GM18519 (cell line): ENCODE results near the gene SPECC1L.

ENCODE experiments used
- ATAC-seq: cut with Tn5 transposase; IDR thresholded peaks from one replicate; pipeline ENCODE4 v1.9.1; 2021; ENCODE audit warnings: mild to moderate bottlenecking, moderate library complexity; ENCODE audit not compliant: unreplicated experiment, low FRiP score

The SPECC1L gene

DNA sequence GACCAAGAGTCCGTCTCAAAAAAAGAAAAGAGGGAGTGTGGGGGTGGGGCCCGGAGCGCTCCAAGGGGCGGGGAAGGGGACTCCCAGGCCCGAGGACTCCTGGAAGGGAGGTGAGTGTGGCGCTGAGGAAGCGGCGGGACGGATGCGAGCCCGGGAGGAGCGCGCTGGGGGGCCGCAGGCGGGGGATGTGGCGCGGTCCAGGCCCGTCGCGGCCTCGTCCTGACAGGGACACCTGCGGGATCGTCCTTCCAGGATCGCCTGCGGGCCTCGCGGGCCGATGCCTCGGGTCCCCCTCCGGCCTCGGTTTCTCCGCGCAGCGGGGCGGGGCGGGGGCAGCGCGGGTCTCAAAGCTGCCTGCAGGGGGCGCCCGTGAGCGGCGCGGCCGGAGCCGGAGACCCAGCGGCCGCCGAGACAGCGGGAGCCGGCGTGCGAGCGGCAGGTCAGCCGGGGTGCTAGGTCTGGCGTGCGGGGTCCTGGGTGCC lies 152.9 kb downstream of the SPECC1L start:
- no peak for ATAC-seq

DNA sequence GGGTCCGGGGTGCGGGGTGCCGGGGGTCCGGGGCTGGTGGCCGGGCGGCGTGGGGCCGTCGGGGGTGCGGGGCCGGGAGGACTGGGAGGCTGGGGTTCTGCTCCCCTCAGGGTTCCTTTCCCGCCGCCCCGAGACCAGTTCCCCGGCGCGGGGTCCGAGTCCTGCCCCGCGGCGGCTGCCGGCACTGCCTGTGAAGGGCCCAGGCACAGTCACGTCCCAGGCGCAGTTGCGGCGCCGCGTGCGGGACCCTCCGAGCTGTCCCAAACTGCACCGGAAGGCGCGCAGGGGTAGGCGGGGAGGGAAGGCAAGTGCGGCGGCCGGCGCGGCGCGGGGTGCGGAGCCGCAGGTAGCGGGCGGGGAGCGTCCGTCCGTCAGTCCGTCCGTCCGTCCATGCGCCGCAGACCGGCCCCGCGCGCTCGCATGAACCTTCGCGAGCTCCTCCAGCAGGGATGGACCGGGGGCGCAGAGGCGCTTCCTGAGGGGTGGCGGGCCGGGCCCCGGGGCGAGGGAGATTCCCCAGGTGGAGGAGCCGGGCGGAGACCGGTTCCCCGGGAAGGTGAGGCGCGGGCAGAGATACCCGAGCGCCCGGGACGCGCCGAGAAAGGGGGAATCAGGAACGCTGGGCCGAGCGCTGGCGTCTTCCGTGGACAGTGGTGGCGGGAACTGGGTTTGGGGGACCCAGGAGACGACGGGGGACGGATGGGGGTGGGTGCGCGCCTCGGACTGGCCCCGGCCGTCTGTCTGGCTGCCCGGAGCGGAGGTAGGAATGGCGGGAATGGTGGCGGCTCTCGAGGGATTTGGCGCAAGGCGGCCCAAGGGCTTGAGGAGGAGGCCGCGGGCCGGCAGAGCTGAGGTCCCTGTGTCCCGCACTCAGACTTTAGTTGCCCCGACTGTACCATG lies 153.6 kb downstream of the SPECC1L start:
- no peak for ATAC-seq

DNA sequence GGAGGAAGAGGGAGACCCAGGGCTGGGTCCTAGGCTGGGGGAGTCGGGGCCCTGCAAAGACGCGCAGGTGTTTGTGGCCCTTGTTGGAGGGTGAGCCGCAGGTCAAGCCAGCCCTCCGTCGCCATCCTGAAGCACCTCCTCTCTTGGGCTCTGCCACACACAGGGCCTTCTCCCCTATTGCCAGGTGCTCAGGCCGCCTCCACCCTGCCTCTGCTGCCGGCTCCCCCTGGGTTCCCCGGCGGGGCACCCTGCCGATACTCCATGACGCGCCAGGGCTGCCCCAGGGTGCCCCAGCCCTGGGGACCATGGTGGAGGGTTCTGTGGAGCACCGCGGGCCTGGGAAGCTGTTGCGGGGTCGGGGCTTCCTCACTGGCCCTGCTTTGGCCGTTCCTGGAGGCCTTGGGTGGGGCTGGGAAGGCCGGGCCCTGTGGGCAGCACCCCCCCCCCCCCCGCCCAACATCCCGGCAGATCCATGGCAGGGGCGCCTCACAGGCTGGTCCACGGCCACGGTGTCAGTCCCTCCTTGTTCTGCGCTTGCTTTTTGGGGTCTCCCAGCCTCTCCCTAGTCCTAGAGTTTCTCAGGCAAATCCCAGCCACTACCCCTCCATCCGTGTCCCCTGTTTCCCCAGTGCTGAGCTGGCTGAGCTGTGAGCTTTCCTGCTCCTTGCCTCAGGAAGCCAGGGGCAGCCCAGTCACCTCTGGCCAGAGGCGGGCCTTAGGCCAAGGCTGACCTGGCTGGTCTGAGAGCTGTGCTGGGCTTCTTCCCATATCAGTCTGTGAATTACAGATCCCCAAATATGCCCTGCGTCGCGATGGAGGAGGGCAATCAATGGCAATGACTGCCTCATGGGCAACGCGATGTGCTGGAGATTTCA lies 154.5 kb downstream of the SPECC1L start:
- ATAC-seq = no peak

DNA sequence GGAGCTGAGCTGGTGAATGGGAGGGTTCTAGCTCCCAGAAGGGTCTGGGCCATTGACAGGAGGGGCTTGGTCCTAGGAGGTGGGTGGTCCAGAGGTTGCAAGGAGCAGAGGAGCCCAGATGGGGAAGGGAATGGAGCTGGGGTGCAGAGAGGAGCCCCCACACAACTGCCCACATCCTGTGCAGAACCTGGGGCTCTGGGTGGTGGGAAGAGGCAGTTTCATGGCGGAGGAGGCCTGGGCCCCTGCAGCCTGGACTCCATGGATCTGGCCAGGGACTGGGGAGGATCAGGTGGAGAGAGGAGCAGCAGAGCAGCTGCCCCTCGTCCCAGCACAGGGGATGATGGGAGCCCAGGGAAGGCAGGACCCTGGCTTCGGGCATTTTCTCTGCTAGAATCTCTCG lies 155.8 kb downstream of the SPECC1L start:
- no peak for ATAC-seq

DNA sequence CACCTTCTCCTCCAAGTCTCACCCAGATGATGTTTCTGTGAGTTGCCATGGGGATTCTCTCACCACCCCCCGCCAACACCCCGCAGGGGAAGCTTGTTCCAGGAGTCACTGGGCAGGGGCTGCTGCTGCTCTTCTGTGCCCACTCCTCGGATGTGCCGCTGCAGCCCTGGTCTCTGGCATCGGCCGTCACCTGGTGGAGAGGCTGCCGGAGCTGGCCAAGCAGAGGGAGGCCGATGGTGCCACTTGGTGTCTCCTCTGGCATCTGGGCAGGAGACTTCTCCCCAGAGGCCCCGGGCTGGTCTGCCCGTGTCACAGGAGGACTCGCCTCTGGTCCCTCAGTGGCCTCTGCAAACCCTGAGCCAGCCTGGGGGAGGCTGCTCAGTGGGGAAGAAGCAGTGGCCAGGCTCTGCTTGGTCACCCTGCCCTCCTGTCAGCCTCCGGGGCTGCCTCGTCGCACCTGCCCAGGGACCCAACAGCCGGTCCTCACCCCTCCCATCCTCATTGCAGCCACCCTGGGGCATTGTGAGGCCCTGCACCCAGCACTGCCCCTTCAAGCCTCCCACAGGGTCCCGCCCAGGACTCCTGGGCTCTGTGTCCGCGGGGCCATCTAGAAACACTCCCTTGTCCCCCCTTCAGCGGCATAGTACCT lies 156.3 kb downstream of the SPECC1L start:
- ATAC-seq = no peak

DNA sequence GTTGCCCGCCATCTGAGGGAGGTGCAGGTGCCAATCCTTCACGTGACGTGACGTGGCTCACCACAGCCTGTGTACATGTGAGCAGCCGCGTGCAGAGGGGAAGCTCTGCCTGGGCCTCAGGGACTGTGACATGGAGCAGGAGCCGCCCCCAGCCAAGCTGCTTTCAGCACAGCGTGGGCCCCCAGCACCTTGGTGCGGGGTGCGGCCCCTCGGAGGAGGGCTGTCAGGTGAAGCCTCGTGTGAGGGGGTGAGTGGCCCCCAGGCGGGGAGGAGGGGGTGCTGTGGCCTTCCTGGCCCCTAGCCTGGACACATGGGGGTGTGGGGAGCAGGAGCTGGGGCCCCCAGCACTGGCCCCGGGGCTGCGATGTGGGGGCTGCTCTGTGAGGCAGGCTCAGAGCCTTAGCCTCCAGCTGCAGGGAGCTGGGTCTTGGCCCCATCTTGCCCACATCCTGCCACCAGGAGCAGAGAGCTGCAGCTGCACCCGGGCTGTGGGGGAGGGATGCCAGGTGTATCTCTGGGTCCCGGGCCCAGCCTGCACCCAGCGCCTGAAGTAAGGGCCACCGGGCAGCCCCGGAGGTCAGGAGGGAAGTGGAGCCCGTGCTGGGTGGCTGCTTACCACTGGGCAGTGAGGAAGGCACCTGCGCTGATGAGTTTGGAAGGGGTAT lies 157.0 kb downstream of the SPECC1L start, which contains the start of gene ADORA2A:
ADORA2A (plus strand) TSS at position 100 of the 665 bp plus-strand sequence. CDS start 5,806 bp downstream, outside the sequence.
- no peak for ATAC-seq

DNA sequence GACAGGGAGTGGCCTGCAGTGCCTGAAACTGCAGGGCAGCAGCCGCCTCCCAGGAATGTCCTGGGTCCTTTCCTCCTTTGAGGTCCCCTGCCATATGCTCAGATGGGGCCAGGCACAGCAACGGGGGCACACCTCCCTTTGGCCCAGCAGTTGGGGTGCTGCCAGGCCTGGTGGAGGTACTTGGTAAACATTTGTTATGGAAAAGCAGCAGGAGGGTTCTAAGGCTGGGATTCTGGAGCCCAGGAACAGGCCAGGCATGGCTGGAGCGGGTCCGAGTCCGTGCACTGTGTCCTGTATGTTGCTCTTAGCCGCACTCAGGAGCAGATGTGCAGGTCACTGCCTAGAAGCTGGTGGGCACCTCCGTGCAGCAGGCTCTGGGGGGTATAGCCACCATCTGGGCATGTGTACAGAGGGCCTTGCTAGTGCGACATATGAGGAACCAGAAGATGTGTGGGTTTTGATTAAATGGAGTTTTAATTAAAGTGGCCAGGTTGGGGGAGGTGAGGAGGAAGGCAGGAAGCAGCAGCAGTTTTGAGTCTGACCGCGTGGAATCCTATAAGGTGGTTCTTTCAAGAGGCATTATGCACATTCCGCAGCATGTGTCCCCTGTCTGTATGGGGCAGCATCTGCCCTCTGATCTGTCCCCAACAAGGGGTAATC lies 158.2 kb downstream of the SPECC1L start:
- ATAC-seq = no peak

DNA sequence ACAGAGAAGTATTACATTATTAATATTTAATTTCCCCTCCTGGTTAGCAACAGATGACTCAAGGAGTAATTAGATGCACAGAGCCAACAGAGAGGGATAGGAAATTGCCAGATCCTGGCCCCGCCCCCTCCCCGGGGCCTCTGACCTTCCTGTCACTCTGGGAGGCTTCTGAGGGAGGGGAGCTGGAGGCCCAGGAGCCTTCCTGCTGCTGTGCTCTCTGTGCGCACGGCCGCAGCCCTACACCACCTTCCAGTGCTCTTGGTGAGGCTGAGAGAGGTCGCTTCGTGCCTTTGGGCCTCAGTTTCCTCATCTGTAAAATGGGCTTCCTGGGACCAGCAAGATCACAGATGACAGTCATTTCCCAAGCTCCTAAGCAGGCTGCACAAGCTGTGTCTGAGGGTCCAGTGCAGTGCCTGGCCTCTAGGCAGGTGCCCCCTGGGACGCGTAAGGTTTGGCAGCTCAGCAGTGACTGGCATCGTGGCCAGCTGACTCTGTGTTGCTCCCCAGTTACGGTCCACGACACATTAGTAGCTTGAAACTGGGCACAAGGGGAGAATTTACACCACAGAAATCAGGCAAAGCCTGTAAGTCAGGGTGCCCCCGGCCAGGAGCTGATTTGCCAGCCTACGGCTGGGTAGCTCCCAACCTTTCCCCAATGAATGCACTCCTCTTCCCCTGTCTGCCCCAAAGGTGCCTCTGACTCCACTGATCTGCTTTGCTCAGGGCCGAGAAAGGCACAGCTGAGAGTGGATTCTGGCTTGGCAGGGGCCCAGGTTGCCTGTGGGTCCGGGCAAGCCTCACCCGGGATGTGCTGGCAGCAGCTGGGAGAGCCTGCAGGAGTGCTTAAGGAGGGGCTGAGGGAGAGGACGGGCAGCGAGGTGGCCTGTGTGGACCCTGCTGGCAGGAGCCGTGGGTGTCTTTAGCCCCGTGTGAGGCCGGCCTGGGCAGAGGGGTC lies 159.1 kb downstream of the SPECC1L start:
- ATAC-seq = no peak

DNA sequence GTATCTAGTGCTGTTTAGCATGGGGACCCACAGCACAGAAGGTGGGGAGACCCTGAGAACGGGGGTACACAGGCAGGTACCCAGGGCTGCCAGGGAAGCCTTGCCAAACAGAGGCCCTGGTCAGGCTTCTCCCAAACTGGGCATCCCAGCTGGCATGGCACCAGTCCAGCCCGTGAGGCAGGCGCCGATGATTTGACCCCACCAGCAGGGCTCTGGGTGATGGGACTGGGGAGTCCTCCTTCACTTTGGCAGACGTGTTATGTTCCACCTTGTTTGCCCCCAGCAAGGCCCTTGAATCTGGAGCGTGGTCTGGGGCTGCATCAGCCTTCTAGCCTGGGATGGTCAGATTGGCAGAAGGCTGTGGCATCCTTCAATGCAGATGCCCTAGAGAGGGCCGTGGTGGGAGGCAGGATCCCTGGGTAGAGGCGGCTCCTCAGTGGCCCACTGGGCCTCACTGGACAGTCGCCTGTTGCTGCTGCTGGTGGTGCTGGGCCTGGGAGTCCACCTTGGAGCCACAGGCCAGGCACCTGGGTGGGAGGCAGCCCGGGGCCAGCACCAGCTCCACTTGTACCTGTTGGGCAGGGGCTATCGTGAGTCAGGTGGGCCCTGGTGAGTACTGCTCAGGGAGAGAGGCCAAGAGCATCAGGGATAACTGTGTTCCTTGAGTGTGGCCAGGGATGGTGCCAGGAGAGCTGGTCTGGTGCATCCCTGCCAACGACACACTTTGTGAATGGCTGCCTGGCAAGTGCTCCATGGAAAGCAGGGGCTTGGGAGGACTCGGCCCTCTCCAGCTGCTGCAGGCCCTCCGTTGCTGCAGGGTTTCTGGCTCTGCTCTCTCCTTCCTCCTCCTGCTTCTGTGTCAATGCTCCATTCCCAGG lies 160.0 kb downstream of the SPECC1L start:
- no peak for ATAC-seq

DNA sequence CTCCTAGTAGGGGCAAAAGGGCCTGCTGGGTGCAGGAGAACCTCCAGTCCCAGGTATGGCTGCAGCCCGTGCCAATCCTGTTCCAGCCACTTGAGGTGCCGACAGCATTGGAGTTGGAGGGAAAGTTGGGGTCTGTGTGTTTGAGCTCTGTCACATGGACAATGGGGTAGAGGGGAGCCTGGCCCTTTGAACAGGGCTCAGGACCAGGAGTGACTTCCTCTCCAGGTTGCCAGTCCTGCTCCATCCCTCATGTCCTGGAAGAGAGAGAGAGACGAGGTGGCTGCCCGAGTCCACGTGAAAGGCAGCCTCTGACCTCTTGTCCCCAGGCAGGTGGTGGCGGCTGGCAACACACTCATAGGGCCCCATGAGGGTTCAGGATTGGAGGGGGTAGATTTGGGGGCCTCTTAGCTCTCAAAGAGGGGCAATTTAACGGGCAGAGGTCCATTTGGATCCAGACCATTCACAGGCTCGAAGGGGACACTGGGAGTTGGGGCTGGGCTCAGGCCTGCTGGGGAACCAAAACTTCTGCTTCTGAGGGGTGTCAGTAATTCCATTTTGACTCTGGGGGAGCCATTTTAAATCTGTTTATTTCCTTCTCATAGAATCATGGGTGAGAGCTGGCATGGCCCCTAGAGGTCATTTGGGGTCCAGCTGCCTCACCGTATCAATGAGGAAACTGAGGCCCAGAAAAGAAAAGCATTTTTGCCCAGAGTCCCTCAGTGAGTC lies 160.8 kb downstream of the SPECC1L start:
- no peak for ATAC-seq

DNA sequence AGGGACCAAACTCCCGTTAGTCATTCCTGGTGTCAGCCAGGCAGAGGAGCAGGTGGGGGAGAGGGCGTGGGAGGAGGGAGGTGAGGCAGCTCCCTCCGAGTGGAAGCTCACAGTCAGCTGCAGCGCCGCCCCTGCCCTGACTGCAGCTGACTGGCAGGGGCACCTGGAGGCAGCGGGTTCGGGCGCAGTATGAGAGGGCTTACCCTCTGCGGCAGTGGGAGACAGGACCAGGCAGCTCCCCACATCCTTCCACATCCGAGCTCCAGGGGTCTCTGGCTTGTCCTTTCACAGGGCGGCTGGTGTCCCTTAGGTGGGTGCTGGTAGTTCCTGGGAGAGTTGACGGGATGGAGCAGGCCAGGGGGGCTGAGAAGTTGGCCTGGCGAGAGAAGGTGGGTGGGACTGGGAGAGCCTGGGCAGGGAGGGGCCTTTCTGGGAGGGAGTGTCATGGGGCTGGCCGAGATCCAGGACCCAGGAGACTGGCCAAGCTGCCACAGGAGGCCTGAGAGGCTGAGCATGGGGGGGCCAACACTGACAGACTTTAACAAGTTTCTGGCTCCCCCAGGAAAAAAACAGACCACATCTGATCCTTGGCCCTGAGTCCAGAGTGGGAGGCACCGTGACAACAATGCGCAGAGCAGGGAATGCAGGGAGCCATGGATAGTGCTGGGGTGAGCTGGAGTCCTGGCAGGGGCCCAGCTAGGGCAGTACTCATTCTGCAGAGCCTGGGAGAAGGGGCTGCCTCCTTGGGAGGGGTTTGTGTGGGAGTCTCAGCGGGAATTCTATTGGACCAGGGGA lies 161.6 kb downstream of the SPECC1L start:
- ATAC-seq = no peak

DNA sequence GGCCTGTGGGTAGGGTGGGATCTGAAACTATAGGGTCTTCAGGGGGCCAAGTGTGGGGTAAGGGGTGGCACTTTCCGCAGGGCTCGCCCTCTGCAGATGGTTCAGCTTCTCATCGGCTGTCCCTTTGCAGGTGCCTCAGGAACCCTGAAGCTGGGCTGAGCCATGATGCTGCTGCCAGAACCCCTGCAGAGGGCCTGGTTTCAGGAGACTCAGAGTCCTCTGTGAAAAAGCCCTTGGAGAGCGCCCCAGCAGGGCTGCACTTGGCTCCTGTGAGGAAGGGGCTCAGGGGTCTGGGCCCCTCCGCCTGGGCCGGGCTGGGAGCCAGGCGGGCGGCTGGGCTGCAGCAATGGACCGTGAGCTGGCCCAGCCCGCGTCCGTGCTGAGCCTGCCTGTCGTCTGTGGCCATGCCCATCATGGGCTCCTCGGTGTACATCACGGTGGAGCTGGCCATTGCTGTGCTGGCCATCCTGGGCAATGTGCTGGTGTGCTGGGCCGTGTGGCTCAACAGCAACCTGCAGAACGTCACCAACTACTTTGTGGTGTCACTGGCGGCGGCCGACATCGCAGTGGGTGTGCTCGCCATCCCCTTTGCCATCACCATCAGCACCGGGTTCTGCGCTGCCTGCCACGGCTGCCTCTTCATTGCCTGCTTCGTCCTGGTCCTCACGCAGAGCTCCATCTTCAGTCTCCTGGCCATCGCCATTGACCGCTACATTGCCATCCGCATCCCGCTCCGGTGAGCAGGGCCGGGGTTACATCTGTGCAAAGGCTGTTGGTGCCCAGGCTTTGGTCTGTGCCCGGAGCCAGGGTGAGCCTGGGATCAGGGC lies 162.6 kb downstream of the SPECC1L start:
- ATAC-seq = no peak

DNA sequence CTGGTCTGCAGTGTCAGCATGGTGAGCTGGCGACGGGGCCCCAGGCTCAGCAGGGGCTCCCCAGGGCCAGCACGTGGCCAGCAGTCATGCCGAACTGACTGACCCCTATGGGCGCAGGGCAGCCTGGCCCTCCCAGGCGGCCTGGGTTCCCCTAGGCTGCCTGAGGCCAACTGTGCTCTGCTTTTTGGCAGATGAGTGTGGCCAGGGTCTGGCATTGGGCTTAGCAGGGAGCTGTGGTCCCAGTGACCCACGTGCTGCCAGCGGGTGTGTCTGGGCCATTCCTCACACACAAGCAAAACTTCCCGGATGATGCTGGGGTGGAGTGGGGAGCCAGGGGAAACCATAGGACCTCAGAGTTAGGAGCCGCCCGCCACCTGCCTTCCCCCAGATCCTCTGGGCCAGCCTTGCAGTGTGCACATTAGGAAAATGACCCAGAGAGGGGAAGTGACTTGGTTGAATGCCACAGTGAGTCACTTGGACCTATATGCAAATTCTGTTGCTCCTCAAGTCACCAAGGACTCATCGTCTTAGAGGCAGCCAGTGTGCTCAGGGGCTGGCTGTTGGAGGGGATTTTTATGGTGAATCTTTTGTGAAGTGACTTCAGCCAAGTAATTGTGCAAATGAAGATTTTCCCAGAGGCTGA lies 163.3 kb downstream of the SPECC1L start:
- ATAC-seq = peak; percentile 55

DNA sequence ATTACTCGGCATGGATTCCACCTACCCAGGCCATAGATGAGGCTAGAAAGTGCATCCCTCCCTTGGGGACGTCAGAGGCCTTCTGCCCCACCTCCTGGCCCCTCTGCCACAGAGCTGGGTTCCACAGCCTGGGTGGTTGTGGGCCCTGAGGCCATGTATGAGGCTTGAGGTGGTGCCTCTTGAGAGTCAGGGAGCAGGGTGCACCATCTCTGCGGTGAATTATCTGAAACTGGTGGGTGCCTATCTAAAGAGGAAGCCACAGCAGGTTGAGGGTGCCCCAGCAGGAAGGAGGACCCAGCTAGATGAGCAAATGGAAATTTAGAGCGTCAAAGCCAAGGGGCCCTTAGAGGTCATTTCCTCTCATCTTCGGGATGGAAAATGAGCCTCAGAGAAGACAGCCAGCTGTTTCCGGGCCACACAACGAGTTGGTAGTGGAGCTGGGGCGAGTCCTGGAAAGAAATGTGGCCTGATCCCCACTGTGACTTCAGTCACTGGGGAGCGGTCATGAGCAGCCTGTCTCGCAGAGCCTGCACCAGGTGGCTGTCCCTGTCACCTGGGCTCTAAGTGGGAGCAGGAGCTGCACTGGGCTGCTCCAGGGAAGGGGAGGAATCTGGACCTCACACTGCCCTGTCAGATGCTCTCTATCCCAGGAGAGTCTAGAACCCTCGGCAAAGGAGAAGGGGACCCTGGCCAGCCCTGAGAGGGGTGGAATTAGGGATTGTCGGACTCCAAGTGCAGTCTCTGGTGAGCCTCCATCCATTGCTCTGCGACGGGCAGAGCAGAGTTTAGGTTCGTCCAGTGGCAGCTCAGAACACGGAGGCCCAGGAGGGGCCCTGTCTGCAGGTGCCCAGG lies 164.1 kb downstream of the SPECC1L start:
- ATAC-seq = peak; percentile 27
